ENCODE measurements around the gene TYRP1. TPM values are rescaled to one million over a fixed set of nuclear protein-coding genes. Genes with fewer than 3 reads are reported as not detected.

The TYRP1 gene
- total RNA-seq, 2 experiments from 2014 or later = not detected

DNA sequence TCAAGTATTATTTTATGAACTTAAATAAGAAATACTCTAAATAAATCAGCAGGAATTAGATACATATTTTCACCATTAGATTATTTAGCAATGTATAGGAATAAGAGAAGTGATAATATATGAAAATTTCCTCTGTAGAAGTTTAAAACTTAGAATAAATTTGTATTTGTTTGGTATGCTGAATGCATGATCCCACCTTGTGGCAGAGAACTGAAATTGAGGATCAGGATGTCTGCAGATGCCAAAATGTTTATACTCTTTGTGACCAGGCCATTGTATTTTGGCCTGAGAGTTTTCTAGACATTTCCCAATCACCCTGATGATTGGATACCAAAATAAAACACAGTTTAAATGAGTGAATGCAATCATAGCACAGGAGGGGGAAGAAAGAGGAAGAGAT is 6.3 kb downstream of the TYRP1 start:
- no peak for DNase-seq
- Mint-ChIP-seq H3K9me3 (peaks cover 8% of the 10 kb centered on the region), H3K4me3 (no peak overlapping the region), H3K27me3 (ENCODE audit: low read depth) (no peaks in the 10 kb centered on the region), H3K36me3 (ENCODE audit: low read depth) (no peaks in the 10 kb centered on the region), H3K27ac (no peak overlapping the region), H3K4me1 (ENCODE audit: low read depth) (no peaks in the 10 kb centered on the region)
- CTCF ChIA-PET = no interaction called here
- intact Hi-C loops (cut with micrococcal nuclease) = no loop called here

DNA sequence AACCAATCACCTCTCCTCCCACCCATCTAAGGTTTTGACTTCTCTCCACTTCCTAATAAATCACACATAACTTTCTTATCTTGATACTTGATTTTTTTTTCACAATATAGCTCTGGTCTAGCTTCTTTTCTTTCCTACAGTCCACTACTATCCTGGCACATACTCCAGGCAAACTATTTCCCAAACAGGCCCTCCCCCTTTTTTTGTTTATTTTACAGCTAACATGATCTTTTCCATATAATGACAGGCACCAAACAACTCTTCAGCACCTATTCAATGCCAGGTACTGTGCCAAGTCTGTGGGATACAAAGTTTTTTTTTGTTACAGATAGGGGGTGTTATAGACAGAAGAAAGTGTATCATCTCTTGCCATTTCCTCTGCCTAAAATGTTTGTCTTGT is 7.9 kb downstream of the TYRP1 start:
- H3K36me3 Mint-ChIP-seq (ENCODE audit: low read depth) = no peaks in the 10 kb centered on the region
- CTCF ChIA-PET = no interaction called here
- peaks cover 6% of the 10 kb centered on the region for H3K9me3 Mint-ChIP-seq
- DNase-seq = no peak
- H3K27ac Mint-ChIP-seq = no peak overlapping the region
- H3K4me1 Mint-ChIP-seq (ENCODE audit: low read depth) = no peaks in the 10 kb centered on the region
- H3K4me3 Mint-ChIP-seq = no peak overlapping the region
- intact Hi-C loops (cut with micrococcal nuclease) = no loop called here
- no peaks in the 10 kb centered on the region for H3K27me3 Mint-ChIP-seq (ENCODE audit: low read depth)

DNA sequence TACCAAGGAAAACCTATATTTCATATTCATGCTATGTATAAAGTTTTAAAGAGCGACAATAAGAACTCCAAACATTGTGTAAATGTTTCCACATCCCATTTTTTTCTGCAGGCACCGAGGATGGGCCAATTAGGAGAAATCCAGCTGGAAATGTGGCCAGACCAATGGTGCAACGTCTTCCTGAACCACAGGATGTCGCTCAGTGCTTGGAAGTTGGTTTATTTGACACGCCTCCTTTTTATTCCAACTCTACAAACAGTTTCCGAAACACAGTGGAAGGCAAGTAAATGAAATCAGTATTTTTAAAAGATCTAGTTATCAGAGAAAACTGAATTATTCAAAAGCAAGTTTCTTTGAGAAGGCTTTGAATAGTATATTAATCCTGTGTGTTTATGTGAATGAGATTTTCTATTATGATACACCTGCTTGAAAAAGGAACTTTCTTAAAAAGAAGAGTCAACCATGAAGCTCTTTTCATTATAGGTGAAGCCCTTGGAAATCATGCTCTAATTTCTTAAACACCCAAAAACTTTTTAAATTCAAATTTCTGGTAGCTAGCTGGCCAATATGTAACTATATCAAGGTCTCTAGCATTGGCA is 9.1 kb downstream of the TYRP1 start:
- intact Hi-C loops (cut with micrococcal nuclease) = no loop called here
- Mint-ChIP-seq H3K4me3 (no peak overlapping the region), H3K4me1 (ENCODE audit: low read depth) (no peaks in the 10 kb centered on the region), H3K36me3 (ENCODE audit: low read depth) (no peaks in the 10 kb centered on the region), H3K27me3 (ENCODE audit: low read depth) (no peaks in the 10 kb centered on the region), H3K27ac (no peak overlapping the region), H3K9me3 (peaks cover 5% of the 10 kb centered on the region)
- CTCF ChIA-PET = interaction anchor here (0.7 kb wide), 1 partner anchor 30 kb away, joined by 3 read pairs; no protein-coding TSS in a partner anchor
- DNase-seq = no peak

DNA sequence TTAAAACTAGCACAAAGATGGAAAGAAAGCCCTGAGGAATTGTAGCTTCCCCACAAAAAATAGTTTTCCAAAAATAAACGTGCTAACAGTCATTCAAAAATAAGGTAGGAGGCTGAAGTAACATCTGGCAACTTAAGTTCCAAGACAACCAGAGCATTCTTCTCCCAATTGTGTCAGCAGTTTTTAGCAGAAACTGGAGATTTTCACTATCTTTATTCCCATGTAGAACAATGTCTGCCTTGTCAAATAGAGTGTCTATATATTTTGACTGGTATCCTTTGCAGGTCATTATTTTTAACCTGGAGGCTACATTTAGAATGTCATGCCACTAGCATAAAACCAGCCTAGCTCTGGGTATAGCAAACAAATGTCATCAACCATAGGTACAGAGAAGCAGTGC is 10.8 kb downstream of the TYRP1 start:
- CTCF ChIA-PET = no interaction called here
- Mint-ChIP-seq H3K27ac (no peak overlapping the region), H3K36me3 (ENCODE audit: low read depth) (no peaks in the 10 kb centered on the region), H3K9me3 (peaks cover 5% of the 10 kb centered on the region), H3K4me3 (no peak overlapping the region), H3K27me3 (ENCODE audit: low read depth) (no peaks in the 10 kb centered on the region), H3K4me1 (ENCODE audit: low read depth) (no peaks in the 10 kb centered on the region)
- intact Hi-C loops (cut with micrococcal nuclease) = no loop called here
- no peak for DNase-seq

DNA sequence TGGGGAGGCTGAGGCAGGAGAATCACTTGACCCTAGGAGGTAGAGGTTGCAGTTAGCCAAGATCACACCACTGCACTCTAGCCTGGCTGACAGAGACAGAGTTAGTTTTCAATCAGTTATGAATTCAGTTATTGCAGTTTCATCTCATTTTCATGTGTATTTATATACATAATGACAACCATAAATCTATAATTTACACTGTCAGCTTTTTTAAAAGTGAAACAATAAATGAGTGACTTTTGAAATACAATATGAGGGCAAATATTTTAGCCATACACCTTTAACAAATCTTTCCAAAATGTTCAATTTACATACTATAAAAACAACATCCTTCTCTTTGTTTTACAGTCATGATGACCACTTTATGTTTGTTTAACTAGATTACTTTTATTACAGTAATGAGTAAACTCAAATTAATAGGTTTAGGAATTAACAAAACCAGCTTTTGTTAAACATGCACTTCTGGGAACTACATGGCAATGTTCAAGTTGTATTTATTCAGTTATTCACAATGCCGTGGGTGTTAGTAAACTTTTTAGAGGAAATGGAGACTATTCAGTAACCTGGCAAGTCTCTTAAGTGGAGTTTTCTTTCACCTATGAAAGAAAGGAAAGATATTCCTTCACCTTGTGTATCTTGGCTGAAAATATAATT is 12.7 kb downstream of the TYRP1 start:
- intact Hi-C loops (cut with micrococcal nuclease) = no loop called here
- Mint-ChIP-seq H3K27me3 (ENCODE audit: low read depth) (no peaks in the 10 kb centered on the region), H3K4me3 (no peak overlapping the region), H3K36me3 (ENCODE audit: low read depth) (no peaks in the 10 kb centered on the region), H3K27ac (no peak overlapping the region), H3K4me1 (ENCODE audit: low read depth) (no peaks in the 10 kb centered on the region), H3K9me3 (peaks cover 4% of the 10 kb centered on the region)
- no peak for DNase-seq
- CTCF ChIA-PET = no interaction called here

DNA sequence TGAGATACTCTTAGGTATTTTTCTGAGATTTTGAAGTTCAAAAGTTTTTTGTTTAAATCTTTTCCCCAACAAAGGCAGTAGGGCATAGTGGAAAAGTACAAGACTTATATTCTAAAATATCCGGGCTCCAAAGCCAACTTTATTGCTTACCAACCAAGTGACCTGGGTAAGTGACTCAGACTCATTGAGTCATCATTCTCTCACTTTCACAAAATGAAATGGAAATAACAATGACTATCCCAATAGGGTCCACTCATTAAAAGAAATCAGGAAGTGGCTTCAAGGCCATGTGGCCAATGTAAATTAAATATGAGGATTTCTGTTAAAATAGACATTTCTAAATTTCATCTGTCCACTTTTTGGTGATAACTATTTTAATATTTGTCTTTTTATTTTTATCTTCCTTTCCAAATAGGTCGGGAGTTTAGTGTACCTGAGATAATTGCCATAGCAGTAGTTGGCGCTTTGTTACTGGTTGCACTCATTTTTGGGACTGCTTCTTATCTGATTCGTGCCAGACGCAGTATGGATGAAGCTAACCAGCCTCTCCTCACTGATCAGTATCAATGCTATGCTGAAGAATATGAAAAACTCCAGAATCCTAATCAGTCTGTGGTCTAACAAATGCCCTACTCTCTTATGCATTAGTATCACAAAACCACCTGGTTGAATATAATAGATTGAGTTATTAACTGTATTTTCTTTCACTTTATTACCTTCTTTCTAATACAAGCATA is 15.5 kb downstream of the TYRP1 start:
- DNase-seq = no peak
- H3K27ac Mint-ChIP-seq = no peak overlapping the region
- H3K27me3 Mint-ChIP-seq (ENCODE audit: low read depth) = no peaks in the 10 kb centered on the region
- H3K4me1 Mint-ChIP-seq (ENCODE audit: low read depth) = no peaks in the 10 kb centered on the region
- intact Hi-C loops (cut with micrococcal nuclease) = no loop called here
- CTCF ChIA-PET = no interaction called here
- H3K36me3 Mint-ChIP-seq (ENCODE audit: low read depth) = no peaks in the 10 kb centered on the region
- H3K4me3 Mint-ChIP-seq = no peak overlapping the region
- H3K9me3 Mint-ChIP-seq = no peaks in the 10 kb centered on the region

DNA sequence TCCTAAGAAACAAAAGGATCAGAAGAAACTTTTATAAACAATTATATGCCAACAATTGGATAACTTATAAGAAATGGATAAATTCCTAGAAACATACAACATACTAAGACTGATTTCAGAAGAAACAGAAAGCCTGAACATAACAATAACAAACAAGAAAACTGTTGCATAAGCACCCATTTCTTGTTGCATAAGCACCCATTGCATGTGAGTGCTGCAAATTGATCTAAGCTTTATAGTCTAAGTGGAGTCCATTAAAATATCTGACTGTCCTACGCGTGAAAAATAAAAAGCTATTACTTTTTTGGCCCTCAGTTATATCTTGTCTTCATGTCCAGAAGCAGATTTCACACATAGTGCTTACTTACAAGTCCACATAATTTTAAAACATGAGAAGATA is 19.3 kb downstream of the TYRP1 start:
- no peaks in the 10 kb centered on the region for H3K36me3 Mint-ChIP-seq (ENCODE audit: low read depth)
- no peak overlapping the region for H3K4me3 Mint-ChIP-seq
- DNase-seq = no peak
- no peaks in the 10 kb centered on the region for H3K9me3 Mint-ChIP-seq
- intact Hi-C loops (cut with micrococcal nuclease) = no loop called here
- CTCF ChIA-PET = interaction anchor here (0.6 kb wide), 1 partner anchor 30 kb away, joined by 3 read pairs; no protein-coding TSS in a partner anchor
- no peak overlapping the region for H3K27ac Mint-ChIP-seq
- no peaks in the 10 kb centered on the region for H3K27me3 Mint-ChIP-seq (ENCODE audit: low read depth)
- no peaks in the 10 kb centered on the region for H3K4me1 Mint-ChIP-seq (ENCODE audit: low read depth)

DNA sequence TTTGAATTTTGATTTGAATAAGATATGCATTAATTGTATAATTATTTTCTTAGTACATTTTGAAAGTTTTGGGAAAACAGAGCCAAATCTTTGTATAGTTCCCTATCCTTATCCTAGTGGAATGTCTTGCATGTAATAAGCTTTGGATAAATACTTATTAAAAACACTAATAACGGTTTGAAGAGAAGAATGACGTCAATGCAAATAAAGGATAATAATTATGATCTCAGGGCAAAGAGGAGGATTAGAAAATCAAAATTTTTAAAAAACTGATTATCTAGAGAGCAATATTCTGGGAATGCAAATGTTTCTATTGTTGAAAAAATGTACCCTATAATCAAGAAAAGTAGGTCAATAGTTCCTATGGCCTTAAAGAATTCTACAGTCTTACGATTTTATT is 22.1 kb downstream of the TYRP1 start:
- CTCF ChIA-PET = no interaction called here
- no peaks in the 10 kb centered on the region for H3K27me3 Mint-ChIP-seq (ENCODE audit: low read depth)
- no peaks in the 10 kb centered on the region for H3K36me3 Mint-ChIP-seq (ENCODE audit: low read depth)
- peaks cover 2% of the 10 kb centered on the region for H3K9me3 Mint-ChIP-seq
- intact Hi-C loops (cut with micrococcal nuclease) = no loop called here
- no peaks in the 10 kb centered on the region for H3K4me1 Mint-ChIP-seq (ENCODE audit: low read depth)
- no peak overlapping the region for H3K27ac Mint-ChIP-seq
- DNase-seq = no peak
- no peak overlapping the region for H3K4me3 Mint-ChIP-seq

DNA sequence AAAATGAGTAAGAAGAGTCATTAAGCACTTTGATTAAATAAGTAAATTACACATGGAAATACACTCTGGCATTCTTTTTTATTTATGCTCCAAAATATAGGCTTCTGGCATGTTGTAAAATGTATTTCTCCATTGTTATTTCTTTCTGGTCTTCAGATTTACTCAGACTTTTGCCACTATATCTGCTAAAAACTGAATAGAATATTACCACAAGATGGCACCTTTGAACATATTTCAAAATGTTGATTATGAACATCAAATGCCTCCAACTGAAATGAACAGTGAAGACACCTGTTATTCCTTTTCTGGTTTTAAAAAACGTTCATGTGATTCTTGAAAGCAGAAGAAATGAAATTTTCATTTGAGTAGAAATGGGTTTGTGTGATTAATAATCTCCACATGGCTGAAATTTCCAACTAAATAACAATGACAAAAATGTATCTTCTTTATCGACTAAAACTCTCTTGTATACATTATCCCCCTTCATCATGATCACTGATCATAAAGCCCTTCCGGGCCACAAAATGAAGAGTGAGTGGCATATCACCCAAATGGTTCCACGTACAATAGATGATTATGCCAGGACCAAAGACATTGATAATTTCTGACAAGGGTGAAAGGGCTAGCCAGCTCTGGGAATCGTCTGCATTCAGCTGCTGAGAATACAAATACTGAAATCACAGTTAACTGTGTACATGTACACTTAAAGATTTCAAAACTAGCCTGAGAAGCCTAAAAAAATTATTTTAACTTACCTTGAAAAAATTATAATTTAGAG is 23.8 kb downstream of the TYRP1 start:
- no peaks in the 10 kb centered on the region for H3K4me1 Mint-ChIP-seq (ENCODE audit: low read depth)
- no peaks in the 10 kb centered on the region for H3K36me3 Mint-ChIP-seq (ENCODE audit: low read depth)
- CTCF ChIA-PET = no interaction called here
- no peak overlapping the region for H3K27ac Mint-ChIP-seq
- intact Hi-C loops (cut with micrococcal nuclease) = no loop called here
- H3K4me3 Mint-ChIP-seq = no peak overlapping the region
- no peak for DNase-seq
- H3K9me3 Mint-ChIP-seq = peaks cover 7% of the 10 kb centered on the region
- no peaks in the 10 kb centered on the region for H3K27me3 Mint-ChIP-seq (ENCODE audit: low read depth)

DNA sequence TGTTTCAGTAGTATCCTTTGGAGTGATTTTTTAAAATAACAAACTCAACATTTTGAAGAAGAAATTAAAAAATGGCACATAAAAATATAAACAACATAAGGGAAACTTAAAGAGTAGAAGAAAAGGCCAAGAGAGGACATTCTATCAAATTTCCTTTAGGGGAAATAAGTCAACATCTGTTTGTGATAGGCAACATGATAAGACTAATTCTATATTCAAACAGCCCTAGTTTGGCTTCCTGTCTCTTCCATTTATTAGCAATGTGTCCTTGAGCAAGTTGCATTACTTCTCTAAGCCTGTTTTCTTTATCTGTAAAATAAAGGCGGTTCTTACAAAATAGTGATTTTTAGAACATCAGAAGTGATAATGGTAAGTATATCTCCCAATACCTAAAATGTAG is 24.7 kb downstream of the TYRP1 start:
- no peaks in the 10 kb centered on the region for H3K36me3 Mint-ChIP-seq (ENCODE audit: low read depth)
- H3K4me1 Mint-ChIP-seq (ENCODE audit: low read depth) = no peaks in the 10 kb centered on the region
- no peak for DNase-seq
- intact Hi-C loops (cut with micrococcal nuclease) = no loop called here
- H3K27me3 Mint-ChIP-seq (ENCODE audit: low read depth) = no peaks in the 10 kb centered on the region
- peaks cover 9% of the 10 kb centered on the region for H3K9me3 Mint-ChIP-seq
- CTCF ChIA-PET = no interaction called here
- H3K27ac Mint-ChIP-seq = no peak overlapping the region
- no peak overlapping the region for H3K4me3 Mint-ChIP-seq

DNA sequence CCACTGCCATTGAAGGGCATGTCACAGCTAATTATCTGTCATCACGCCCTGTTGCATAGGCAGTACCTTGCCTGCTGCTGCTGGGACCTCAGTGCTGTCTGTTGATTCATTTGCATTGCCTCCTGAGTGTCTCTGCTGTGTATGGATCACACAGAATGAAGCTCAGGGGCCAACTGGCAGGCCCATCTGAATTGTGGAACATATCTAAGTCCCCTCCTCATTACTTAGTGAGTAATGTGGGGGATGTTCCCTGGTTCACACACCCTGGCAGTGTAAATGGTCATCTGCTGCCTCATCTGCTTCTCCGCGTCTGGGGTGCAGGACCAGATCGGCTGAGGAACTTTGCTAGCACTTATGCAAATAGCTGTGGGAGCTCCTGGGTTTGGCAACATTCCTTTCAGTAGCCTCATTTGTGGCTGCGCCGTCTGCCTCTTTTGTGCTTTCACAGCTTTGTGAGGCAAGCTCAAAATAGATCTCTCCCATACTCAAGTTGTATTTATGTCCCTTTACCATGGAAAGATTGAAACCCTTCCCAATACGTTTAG is 25.4 kb downstream of the TYRP1 start:
- CTCF ChIA-PET = no interaction called here
- Mint-ChIP-seq H3K27me3 (ENCODE audit: low read depth) (no peaks in the 10 kb centered on the region), H3K9me3 (peaks cover 13% of the 10 kb centered on the region), H3K27ac (no peak overlapping the region), H3K36me3 (ENCODE audit: low read depth) (no peaks in the 10 kb centered on the region), H3K4me1 (ENCODE audit: low read depth) (no peaks in the 10 kb centered on the region), H3K4me3 (no peak overlapping the region)
- DNase-seq = no peak
- intact Hi-C loops (cut with micrococcal nuclease) = loop anchor here (1.0 kb wide), 1 partner anchor 370 kb away; no protein-coding TSS in a partner anchor

DNA sequence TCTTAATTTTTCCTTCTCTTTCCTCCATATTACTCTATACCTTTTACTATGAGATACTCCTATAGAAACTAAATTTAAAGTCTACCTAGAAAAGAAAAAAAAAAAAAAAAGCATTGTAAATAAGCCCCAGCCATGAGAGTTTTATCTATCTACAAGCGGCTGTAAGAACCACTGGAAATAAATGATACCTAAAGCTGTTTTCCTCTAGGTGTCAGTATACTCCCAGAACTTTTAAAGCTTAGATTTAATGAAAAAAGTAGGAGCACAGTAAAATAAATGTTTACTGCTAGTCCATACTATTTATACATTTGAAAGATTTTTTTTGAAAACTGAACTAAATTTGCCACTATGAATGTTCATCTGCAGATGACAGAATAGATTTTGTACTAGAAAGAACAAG is 26.2 kb downstream of the TYRP1 start:
- no peak for DNase-seq
- H3K9me3 Mint-ChIP-seq = peaks cover 14% of the 10 kb centered on the region
- H3K4me3 Mint-ChIP-seq = no peak overlapping the region
- H3K36me3 Mint-ChIP-seq (ENCODE audit: low read depth) = no peaks in the 10 kb centered on the region
- intact Hi-C loops (cut with micrococcal nuclease) = loop anchor here (1.0 kb wide), 1 partner anchor 369 kb away; no protein-coding TSS in a partner anchor
- H3K27me3 Mint-ChIP-seq (ENCODE audit: low read depth) = no peaks in the 10 kb centered on the region
- CTCF ChIA-PET = interaction anchor here (0.6 kb wide), 3 partner anchors 37 to 1067 kb away, joined by 3 to 7 read pairs (median 6); no protein-coding TSS in a partner anchor
- no peaks in the 10 kb centered on the region for H3K4me1 Mint-ChIP-seq (ENCODE audit: low read depth)
- H3K27ac Mint-ChIP-seq = no peak overlapping the region

Data from activated naive CD4-positive, alpha-beta T cell treated with anti-CD3 and anti-CD28 coated beads for 36 hours (primary cell).